ENCODE results near the gene LRRC8C.

DNA sequence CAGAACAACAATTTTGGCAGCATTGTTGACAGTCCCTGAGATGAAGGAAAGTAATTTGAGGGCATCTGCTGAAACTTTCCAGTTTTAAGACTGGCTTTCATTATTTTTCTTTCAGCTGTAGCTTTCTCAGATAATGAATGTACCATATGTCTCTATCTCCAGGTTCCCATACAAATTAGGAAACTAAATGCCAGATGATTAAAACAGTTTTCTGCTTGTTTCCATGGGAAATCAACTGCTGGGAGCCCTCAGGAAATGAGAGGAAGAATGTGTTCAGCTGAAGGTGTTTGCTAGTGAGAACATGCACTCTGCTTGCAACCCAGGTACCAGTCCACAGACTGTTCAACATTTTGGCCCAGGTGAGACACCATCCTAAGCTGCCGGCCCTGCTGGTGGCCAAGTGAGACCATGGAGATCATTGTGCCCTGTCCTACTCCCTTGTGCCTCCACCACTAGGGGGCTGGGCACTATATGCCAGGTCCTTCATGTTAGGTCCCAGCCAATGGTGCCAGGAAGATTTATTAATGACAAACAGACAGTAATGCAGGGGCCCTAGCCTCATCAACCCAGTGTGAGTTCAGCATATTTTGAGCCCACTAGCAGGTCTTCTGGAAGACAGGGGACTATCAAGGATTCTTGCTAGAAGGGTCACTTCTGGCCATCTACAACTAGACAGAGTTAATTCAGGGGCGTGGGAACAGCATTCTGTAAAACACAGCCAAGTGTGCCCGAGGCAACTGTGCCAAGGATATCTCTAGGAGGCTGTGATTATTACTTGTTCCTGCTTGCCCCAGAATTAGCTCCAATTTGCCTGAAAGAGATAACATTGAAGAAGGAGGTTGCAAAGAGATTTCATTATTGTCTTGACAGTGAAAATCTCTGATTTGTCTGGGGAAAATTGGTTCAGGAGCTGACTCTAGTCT, 17.0 kb upstream of the LRRC8C start:
- TF ChIP-seq, protein P1, sequence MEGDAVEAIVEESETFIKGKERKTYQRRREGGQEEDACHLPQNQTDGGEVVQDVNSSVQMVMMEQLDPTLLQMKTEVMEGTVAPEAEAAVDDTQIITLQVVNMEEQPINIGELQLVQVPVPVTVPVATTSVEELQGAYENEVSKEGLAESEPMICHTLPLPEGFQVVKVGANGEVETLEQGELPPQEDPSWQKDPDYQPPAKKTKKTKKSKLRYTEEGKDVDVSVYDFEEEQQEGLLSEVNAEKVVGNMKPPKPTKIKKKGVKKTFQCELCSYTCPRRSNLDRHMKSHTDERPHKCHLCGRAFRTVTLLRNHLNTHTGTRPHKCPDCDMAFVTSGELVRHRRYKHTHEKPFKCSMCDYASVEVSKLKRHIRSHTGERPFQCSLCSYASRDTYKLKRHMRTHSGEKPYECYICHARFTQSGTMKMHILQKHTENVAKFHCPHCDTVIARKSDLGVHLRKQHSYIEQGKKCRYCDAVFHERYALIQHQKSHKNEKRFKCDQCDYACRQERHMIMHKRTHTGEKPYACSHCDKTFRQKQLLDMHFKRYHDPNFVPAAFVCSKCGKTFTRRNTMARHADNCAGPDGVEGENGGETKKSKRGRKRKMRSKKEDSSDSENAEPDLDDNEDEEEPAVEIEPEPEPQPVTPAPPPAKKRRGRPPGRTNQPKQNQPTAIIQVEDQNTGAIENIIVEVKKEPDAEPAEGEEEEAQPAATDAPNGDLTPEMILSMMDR (IDR thresholded peaks at IDR 0.05) = peak; percentile 34
- no peak for TF ChIP-seq EZH2phosphoT487 (IDR thresholded peaks at IDR 0.05)
